Activated CD4-positive, CD25-positive, alpha-beta regulatory T cell treated with anti-CD3 and anti-CD28 coated beads, Interleukin-2, amount 50 U/mL, for 16 hours (primary cell): Measurements from ENCODE around the gene TBCC.
"Not testable (repeated sequence)": the region's sequence is repeated elsewhere in the genome, so short reads cannot be mapped to it uniquely, and the experiment has no call there.

ENCODE experiments used
- DNase-seq: peaks from one replicate; pipeline ENCODE4 v3.0.0-alpha.2; 2020; ENCODE audit warnings: low read depth, low spot score

The TBCC gene

GRCh38 chr6:42745640-42746462 is at the start of gene TBCC:
Gene TBCC (minus strand): TSS chr6:42746103. CDS start chr6:42746073, 30 bp downstream.
- DNase-seq: peak; percentile 92

GRCh38 chr6:42795651-42796050 is 49.7 kb upstream of the TBCC start:
- no peak for DNase-seq

GRCh38 chr6:42791706-42792320 is 45.9 kb upstream of the TBCC start:
- DNase-seq: no peak

- no peak for DNase-seq
Measured at GRCh38 chr6:42790549-42791181, 44.8 kb upstream of the TBCC start.

- DNase-seq: no peak
Measured at GRCh38 chr6:42788671-42789070, 42.8 kb upstream of the TBCC start.

GRCh38 chr6:42787063-42787472 is 41.2 kb upstream of the TBCC start:
- DNase-seq: no peak

- DNase-seq: no peak
Measured at GRCh38 chr6:42786525-42786985, 40.7 kb upstream of the TBCC start.

- no peak for DNase-seq
Measured at GRCh38 chr6:42784717-42785498, 39.0 kb upstream of the TBCC start.

GRCh38 chr6:42783876-42784642 is 38.2 kb upstream of the TBCC start:
- no peak for DNase-seq

- peak; percentile 51 for DNase-seq
Measured at GRCh38 chr6:42783177-42783875, 37.4 kb upstream of the TBCC start.

GRCh38 chr6:42782689-42783176 is 36.8 kb upstream of the TBCC start:
- peak; percentile 53 for DNase-seq

GRCh38 chr6:42781796-42782688 is 36.1 kb upstream of the TBCC start, which contains the start of gene BICRAL:
Gene BICRAL (plus strand): TSS chr6:42782052. CDS start chr6:42822023, 39,971 bp downstream.
- peak; percentile 46 for DNase-seq

GRCh38 chr6:42781546-42781795 is 35.6 kb upstream of the TBCC start:
- DNase-seq: no peak

- DNase-seq: no peak
Measured at GRCh38 chr6:42779521-42779920, 33.6 kb upstream of the TBCC start.

GRCh38 chr6:42778122-42778521 is 32.2 kb upstream of the TBCC start:
- DNase-seq: no peak

GRCh38 chr6:42777126-42777822 is 31.4 kb upstream of the TBCC start:
- DNase-seq: no peak

GRCh38 chr6:42774821-42775487 is 29.1 kb upstream of the TBCC start:
- DNase-seq: not testable (repeated sequence)

- DNase-seq: no peak
Measured at GRCh38 chr6:42774201-42774600, 28.3 kb upstream of the TBCC start.
